ENCODE results near the gene ZMAT5.
A peak's percentile ranks its signal among the peaks of the same experiment; 100 is the strongest.

ZMAT5 gene

GRCh38 chr22:29731058-29731850 lies 35.6 kb downstream of the ZMAT5 start:
- FAIRE-seq (no peak), DNase-seq (ENCODE audit: low spot score) (no peak)

GRCh38 chr22:29729161-29729560 lies 37.6 kb downstream of the ZMAT5 start:
- DNase-seq (ENCODE audit: low spot score) (no peak), FAIRE-seq (no peak)

- FAIRE-seq, result no peak
- DNase-seq (ENCODE audit: low spot score), result peak; percentile 5
Observed at GRCh38 chr22:29727131-29727523, 39.7 kb downstream of the ZMAT5 start.

- DNase-seq (ENCODE audit: low spot score) (no peak), FAIRE-seq (no peak)
Observed at GRCh38 chr22:29726512-29727130, 40.2 kb downstream of the ZMAT5 start.

GRCh38 chr22:29726106-29726505 lies 40.7 kb downstream of the ZMAT5 start:
- no peak for FAIRE-seq
- DNase-seq (ENCODE audit: low spot score), result no peak

- DNase-seq (ENCODE audit: low spot score) (no peak), FAIRE-seq (no peak)
Observed at GRCh38 chr22:29724843-29725242, 42.0 kb downstream of the ZMAT5 start.

- DNase-seq (ENCODE audit: low spot score) (no peak), FAIRE-seq (no peak)
Observed at GRCh38 chr22:29723766-29724165, 43.0 kb downstream of the ZMAT5 start.

- FAIRE-seq, result no peak
- DNase-seq (ENCODE audit: low spot score), result no peak
Observed at GRCh38 chr22:29722587-29722986, 44.2 kb downstream of the ZMAT5 start.

GRCh38 chr22:29722151-29722550 lies 44.7 kb downstream of the ZMAT5 start:
- DNase-seq (ENCODE audit: low spot score), result no peak
- no peak for FAIRE-seq

GRCh38 chr22:29720811-29721323 lies 45.9 kb downstream of the ZMAT5 start:
- DNase-seq (ENCODE audit: low spot score) (no peak), FAIRE-seq (no peak)

GRCh38 chr22:29719899-29720645 lies 46.7 kb downstream of the ZMAT5 start, which contains the start of gene CABP7:
CABP7 (plus strand) TSS chr22:29720003; CDS start chr22:29720425, 422 bp downstream.
- FAIRE-seq (no peak), DNase-seq (ENCODE audit: low spot score) (no peak)

GRCh38 chr22:29718949-29719898 lies 47.6 kb downstream of the ZMAT5 start:
- FAIRE-seq, result no peak
- DNase-seq (ENCODE audit: low spot score), result no peak

- no peak for DNase-seq (ENCODE audit: low spot score)
- FAIRE-seq, result no peak
Observed at GRCh38 chr22:29717789-29718188, 49.0 kb downstream of the ZMAT5 start.

- FAIRE-seq (no peak), DNase-seq (ENCODE audit: low spot score) (no peak)
Observed at GRCh38 chr22:29716814-29717545, 49.8 kb downstream of the ZMAT5 start.

- FAIRE-seq (no peak), DNase-seq (ENCODE audit: low spot score) (no peak)
Observed at GRCh38 chr22:29715705-29716104, 51.1 kb downstream of the ZMAT5 start.

GRCh38 chr22:29715240-29715639 lies 51.6 kb downstream of the ZMAT5 start:
- DNase-seq (ENCODE audit: low spot score) (no peak), FAIRE-seq (no peak)

GRCh38 chr22:29713156-29713727 lies 53.6 kb downstream of the ZMAT5 start:
- no peak for FAIRE-seq
- DNase-seq (ENCODE audit: low spot score), result no peak

GRCh38 chr22:29712119-29712518 lies 54.7 kb downstream of the ZMAT5 start:
- FAIRE-seq (no peak), DNase-seq (ENCODE audit: low spot score) (no peak)

GRCh38 chr22:29710922-29711593 lies 55.7 kb downstream of the ZMAT5 start:
- no peak for FAIRE-seq

More at GRCh38 chr22:29710922-29711593, 55.7 kb downstream of the ZMAT5 start:
- DNase-seq (ENCODE audit: low spot score), result no peak

Measured in RCC 7860 (cell line).